Activated CD4-positive, alpha-beta T cell treated with anti-CD3 and anti-CD28 coated beads for 1 hour (primary cell): ENCODE data around the gene CCNG2.

Experiments
- DNase-seq: peaks from one replicate; pipeline ENCODE4 v3.0.0-alpha.2; 2020

The CCNG2 gene

DNA sequence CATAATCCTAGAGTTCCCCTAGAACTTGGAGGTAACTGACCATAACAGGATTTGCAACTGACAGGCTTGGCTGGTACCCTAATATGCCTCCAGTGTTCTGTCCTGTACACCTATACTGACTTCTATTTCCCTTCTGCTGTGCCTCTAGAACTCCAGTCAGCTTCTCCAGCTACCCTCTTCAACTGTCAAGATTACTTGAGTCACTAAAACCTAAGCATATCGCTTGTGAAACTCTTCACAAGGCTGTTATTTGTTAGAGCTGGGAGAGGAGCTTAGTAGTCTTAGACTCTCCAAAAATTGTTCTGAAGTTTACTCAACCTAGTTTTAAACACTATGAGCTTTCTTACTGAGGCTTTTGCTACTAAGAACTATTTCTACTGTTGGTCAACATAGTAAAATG is 52.0 kb downstream of the CCNG2 start:
- no peak for DNase-seq

GRCh38 chr4:77209936-77210335 is 52.9 kb downstream of the CCNG2 start:
- DNase-seq = no peak

DNA sequence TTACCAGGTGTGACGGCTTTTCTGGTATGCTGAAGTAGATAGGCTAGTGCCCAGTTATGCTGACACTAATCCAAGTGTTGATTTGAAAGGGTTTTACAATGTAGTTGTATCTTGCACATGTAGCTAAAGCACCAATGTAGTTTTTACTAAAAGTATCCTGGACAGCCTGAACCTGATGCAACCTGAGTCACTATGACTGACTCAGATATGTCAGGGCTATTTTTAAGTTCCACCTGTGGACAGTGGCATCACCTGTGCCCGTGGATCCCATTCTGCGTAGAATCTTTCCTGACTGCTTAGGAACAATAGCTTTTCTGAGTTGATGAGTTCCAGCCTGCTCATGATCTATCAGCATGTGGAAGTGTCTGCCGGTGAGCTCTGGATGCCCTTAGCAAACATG is 58.1 kb downstream of the CCNG2 start:
- no peak for DNase-seq

- no peak for DNase-seq
Observed at GRCh38 chr4:77217526-77217925, 60.5 kb downstream of the CCNG2 start.

DNA sequence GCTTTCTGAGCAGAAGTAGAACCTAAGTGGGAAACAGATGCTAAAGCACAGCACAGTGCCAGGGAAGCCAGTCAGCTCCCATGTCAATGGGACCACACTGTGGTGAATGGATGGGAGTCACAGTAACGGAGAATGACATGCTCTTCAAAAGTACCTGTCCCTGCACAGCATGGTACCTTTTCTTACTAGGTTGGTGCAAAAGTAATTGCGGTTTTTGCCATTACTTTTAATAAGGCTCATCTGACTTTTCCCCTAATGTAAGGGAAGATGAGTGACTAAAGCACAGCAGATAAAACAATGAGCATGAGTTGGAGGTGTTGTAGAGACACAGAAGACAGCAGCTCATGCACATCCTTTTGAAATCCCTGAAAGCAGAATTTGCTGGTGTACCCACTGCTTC is 62.3 kb downstream of the CCNG2 start:
- DNase-seq = no peak
